Right cardiac atrium (tissue), 5 donors: ENCODE data around the gene KCMF1. TPM values are rescaled to one million over a fixed set of nuclear protein-coding genes. Genes with fewer than 3 reads are reported as not detected.

Experiments
- ATAC-seq, 2 donors: fragments of 200-7000 bp; cut with Tn5 transposase; one replicate each; pipeline versions ENCODE4 v1.8.0 to v1.9.1; 2020; ENCODE audit warnings: moderate library complexity in 2 of 2, mild to moderate bottlenecking in 1 of 2
- DNase-seq, 3 donors: peaks; one replicate each; pipeline ENCODE4 v3.0.0-alpha.2; 2020
- H3K27ac ChIP-seq: one replicate; pipeline ENCODE4 v1.5.1; 2013; ENCODE audit warnings: mild to moderate bottlenecking, low read length, control low read depth, moderate library complexity
- H3K27me3 ChIP-seq: one replicate; pipeline ENCODE4 v1.6.1; 2013; ENCODE audit not compliant: control insufficient read depth, insufficient read depth
- H3K4me1 ChIP-seq: one replicate; pipeline ENCODE4 v1.6.1; 2013; ENCODE audit warnings: low read length; ENCODE audit not compliant: control insufficient read depth, insufficient read depth
- H3K4me3 ChIP-seq: one replicate; pipeline ENCODE4 v1.5.1; 2013; ENCODE audit warnings: low read length, control low read depth
- H3K9me3 ChIP-seq: one replicate; pipeline ENCODE4 v1.6.1; 2013; ENCODE audit warnings: low read length; ENCODE audit not compliant: control insufficient read depth
- WGBS: extraction: QIAGEN DNeasy Blood & Tissue Kit; methylation state at CpG from one replicate; pipeline ENCODE4 v1.1.7; 2013; 5-methylcytosine and 5-hydroxymethylcytosine counted together
- intact Hi-C, 4 donors: fragments of 100-400 bp; cut with DNase I; formaldehyde crosslinking; loops; one replicate each; pipeline versions ENCODE4 v1.11.0 to v1.14.0; 2022 to 2023
- polyA plus RNA-seq: library from polyadenylated mRNA; stranded (reverse); fragments of 200-250 nt; gene quantifications from one replicate; pipeline ENCODE4 v1.2.3, GENCODE V29; 2013
- total RNA-seq, 4 donors: library from RNA; stranded (reverse); fragmentation: NEBNext Ultra II Directional; extraction: Animal tissue kit (Norgen Biotek cat#: 25700); gene quantifications; one replicate each; pipeline ENCODE4 v1.2.1, GENCODE V29; 2021
- donor health status: healthy with polysubstance abuse.
- donor health status: DM: no; HTN: yes; CAD: no.
- donor health status: DM: no; HTN: no; CAD: no.
- donor health status: DM: no; HTN: yes; CAD: no; lungs with severe emphysema.
- donor health status: DM: yes; HTN: yes; CAD: no.

The KCMF1 gene
- total and polyA plus RNA-seq, 5 donors = 28.2 to 97.1 (median 88.4) TPM

- ATAC-seq (no peak), DNase-seq (no peak)
- no peak overlapping the region for H3K27ac ChIP-seq
- intact Hi-C loops = no loop called here
- peaks cover 3% of the 10 kb centered on the region for H3K4me1 ChIP-seq
- WGBS = 92% methylated on average over 12 of the region's 12 CpGs
- no peak overlapping the region for H3K4me3 ChIP-seq
- H3K27me3 ChIP-seq = no peaks in the 10 kb centered on the region
- no peaks in the 10 kb centered on the region for H3K9me3 ChIP-seq
Measured at GRCh38 chr2:84956334-84957297, 14.3 kb upstream of the KCMF1 start.

- intact Hi-C loops = no loop called here
- ATAC-seq = no peak
- no peaks in the 10 kb centered on the region for H3K27me3 ChIP-seq
- H3K9me3 ChIP-seq = no peaks in the 10 kb centered on the region
- no peak overlapping the region for H3K27ac ChIP-seq
- no peak overlapping the region for H3K4me3 ChIP-seq
- DNase-seq = no peak
- peaks cover 3% of the 10 kb centered on the region for H3K4me1 ChIP-seq
Measured at GRCh38 chr2:84957771-84958134, 13.2 kb upstream of the KCMF1 start.

- intact Hi-C loops = no loop called here
- ATAC-seq (peak; percentile 34 to 75), DNase-seq (no peak)
- H3K27me3 ChIP-seq = no peaks in the 10 kb centered on the region
- H3K4me3 ChIP-seq = no peak overlapping the region
- 52% methylated on average over 12 of the region's 12 CpGs for WGBS
- H3K4me1 ChIP-seq = peaks cover 3% of the 10 kb centered on the region
- no peaks in the 10 kb centered on the region for H3K9me3 ChIP-seq
- H3K27ac ChIP-seq = no peak overlapping the region
Measured at GRCh38 chr2:84958135-84959059, 12.6 kb upstream of the KCMF1 start.

GRCh38 chr2:84959095-84959565, 11.8 kb upstream of the KCMF1 start:
- Histone ChIP-seq H3K4me1 (peaks cover 3% of the 10 kb centered on the region), H3K9me3 (no peaks in the 10 kb centered on the region), H3K27ac (no peak overlapping the region), H3K4me3 (no peak overlapping the region), H3K27me3 (no peaks in the 10 kb centered on the region)
- 76% methylated on average over 10 of the region's 10 CpGs for WGBS
- intact Hi-C loops = no loop called here
- DNase-seq = no peak
- no peak for ATAC-seq

DNA sequence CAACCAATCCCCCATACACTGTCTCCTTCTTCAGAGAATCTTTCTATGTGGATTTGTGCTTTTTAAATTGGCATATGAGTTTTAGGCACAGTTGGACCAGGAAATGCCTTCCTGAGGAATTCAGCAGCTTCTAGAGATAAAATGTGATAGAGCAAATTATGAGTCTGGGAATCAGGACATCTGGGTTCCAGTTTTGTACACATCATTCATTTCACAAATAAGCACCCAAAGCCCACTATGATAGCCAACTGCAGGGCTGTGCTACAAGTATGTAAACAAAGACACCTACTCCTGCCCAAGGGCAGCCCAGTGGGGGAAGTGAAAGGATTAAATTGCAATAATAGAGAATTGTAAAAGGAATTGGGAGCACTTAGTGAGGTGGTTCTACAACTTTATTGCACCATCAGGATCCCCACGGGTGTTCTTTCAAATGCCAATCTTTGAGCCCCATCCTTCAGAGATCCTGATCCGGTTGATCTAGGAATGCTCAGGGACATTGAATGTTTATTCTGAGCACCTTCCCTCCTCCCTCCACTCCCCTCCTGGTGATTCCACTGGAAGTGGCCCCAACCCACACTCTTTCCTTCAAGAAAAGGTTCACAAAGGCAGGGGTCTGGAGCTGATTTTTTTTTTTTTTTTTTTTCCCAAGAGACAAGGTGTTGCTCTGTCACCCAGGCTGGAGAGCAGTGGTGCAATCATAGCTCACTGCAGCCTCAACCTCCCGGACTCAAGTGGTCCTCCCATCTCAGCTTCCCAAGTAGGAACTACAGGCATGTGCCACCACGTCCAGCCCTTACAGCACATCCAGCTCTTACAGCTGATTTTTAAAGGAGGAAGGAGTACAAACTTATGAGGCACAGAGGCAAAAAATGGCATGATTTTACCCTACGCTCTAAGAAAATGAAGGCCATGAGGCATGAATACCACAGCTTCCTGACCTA, 11.1 kb upstream of the KCMF1 start:
- Histone ChIP-seq H3K27ac (no peak overlapping the region), H3K4me1 (peaks cover 3% of the 10 kb centered on the region), H3K9me3 (no peaks in the 10 kb centered on the region), H3K27me3 (no peaks in the 10 kb centered on the region), H3K4me3 (no peak overlapping the region)
- no peak for DNase-seq
- intact Hi-C loops = no loop called here
- no peak for ATAC-seq
- 64% methylated on average over 5 of the region's 5 CpGs for WGBS

DNA sequence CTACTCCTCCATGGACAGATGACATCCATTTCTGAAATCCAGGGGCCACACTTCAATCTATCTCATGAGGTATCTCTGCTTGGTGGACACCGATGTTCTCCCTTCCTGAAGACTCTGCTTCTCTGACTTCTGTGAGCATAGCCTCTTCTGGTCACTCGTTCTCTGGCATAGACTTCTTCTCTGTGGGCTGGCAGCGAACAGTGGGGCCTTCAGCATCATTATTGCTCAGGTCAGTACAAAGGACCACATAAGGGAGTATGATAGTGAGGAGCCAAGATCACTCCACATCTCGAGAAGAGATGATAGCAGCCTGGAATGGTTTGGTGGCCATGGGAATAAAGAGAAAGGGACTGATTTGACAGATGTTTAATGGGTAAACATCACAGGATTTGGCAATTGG, 8.0 kb upstream of the KCMF1 start:
- Histone ChIP-seq H3K9me3 (no peaks in the 10 kb centered on the region), H3K27ac (no peak overlapping the region), H3K4me3 (no peak overlapping the region), H3K4me1 (peaks cover 3% of the 10 kb centered on the region), H3K27me3 (no peaks in the 10 kb centered on the region)
- ATAC-seq = no peak
- WGBS = 87% methylated on average over 4 of the region's 4 CpGs
- no peak for DNase-seq
- intact Hi-C loops = no loop called here

- ATAC-seq (no peak), DNase-seq (no peak)
- intact Hi-C loops = no loop called here
- 95% methylated on average over 2 of the region's 2 CpGs for WGBS
- H3K4me3 ChIP-seq = no peak overlapping the region
- H3K9me3 ChIP-seq = no peaks in the 10 kb centered on the region
- no peak overlapping the region for H3K27ac ChIP-seq
- H3K4me1 ChIP-seq = peaks cover under 1% of the 10 kb centered on the region
- no peaks in the 10 kb centered on the region for H3K27me3 ChIP-seq
Measured at GRCh38 chr2:84963323-84963691, 7.7 kb upstream of the KCMF1 start.

GRCh38 chr2:84963692-84964405, 7.1 kb upstream of the KCMF1 start:
- Histone ChIP-seq H3K9me3 (no peaks in the 10 kb centered on the region), H3K27ac (no peak overlapping the region), H3K4me1 (no peaks in the 10 kb centered on the region), H3K4me3 (no peak overlapping the region), H3K27me3 (no peaks in the 10 kb centered on the region)
- intact Hi-C loops = no loop called here
- ATAC-seq (peak in 1 of 2 donors; percentile 16), DNase-seq (no peak)
- WGBS = 86% methylated on average over 9 of the region's 9 CpGs

DNA sequence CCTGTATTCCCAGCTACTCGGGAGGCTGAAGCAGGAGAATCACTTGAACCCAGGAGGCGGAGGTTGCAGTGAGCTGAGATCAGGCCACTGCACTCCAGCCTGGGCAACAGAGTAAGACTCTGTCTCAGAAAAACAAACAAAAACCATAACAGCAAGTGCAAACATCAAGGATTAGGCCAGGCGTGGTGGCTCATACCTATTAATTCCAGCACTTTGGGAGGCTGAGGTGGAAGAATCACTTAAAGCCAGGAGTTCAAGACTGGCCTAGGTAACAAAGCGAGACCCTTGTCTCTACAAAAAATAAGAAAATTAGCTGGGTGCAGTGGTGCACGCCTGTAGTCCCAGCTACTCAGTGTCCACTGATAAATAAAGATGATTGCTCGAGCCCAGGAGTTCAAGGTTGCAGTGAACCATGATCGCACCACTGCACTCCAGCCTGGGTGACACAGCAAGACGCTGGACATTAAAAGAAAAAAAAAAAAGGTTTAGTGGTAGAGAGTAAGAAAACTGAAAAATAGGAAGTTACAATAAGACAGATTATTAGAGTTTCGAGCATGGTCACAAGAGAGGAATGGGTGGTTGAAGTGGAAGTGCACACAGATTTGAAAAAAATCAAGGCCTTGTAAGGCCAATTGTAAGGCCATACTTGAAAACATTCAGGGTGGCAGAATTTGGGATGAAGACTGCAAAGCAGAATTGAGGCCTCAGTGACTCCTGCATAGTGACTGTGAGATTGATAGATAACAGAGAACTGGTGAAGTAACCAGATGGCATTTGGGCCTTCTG, 6.4 kb upstream of the KCMF1 start:
- H3K27me3 ChIP-seq = no peaks in the 10 kb centered on the region
- WGBS = 94% methylated on average over 9 of the region's 9 CpGs
- intact Hi-C loops = no loop called here
- no peak for DNase-seq
- H3K4me3 ChIP-seq = no peak overlapping the region
- no peaks in the 10 kb centered on the region for H3K9me3 ChIP-seq
- ATAC-seq = no peak
- peaks cover 2% of the 10 kb centered on the region for H3K4me1 ChIP-seq
- H3K27ac ChIP-seq = no peak overlapping the region
